NCI-H2196 treated with DMSO at 0.1 percent for 48 hours (cell line): ENCODE data around the gene COPA.

Experiments used
- DNase-seq: peaks from one replicate; lab custom pipeline; 2025; ENCODE audit not compliant: unreplicated experiment; lab: John Stamatoyannopoulos, UW

COPA gene

DNA sequence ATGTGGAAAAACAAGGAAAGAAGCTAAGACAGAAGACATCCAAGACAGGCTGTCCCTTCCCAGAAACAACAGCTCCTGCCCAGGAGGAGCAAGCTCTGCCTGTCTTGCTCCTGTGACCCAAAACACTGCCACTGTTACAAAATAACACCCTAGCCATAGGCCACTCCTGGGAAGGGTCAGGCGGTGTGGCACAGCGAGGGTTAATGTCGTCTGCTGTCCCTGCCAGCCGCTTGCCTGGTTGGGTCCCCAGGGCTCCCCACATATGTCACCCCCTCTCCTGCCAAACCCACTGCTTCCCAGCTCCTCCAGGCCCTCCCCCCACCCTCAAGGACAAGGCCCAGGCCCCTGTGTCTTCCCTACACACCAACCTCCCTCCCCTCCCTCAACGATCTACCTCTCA is 20.0 kb upstream of the COPA start:
- DNase-seq = no peak

GRCh38 chr1:160362168-160362957 is 19.3 kb upstream of the COPA start:
- DNase-seq = no peak

DNA sequence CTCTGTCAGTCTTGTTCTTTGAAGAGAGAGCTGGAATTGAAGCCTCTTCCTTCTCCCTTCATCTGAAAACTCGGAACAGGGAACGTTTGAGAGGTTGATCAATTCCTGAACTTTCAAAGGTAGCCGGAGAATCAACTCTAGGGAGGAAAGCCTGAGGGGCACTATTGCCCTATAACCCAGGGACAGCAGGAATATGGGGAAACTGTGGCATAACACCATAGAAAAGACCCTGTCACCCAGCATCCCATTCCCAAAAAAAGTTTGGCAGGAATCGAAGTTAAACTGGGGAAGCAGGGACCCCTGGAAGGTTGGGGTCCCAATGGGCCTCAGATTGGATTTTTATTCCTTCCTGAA is 18.7 kb upstream of the COPA start:
- no peak for DNase-seq

GRCh38 chr1:160361199-160361598 is 18.1 kb upstream of the COPA start:
- no peak for DNase-seq

GRCh38 chr1:160360227-160360695 is 17.2 kb upstream of the COPA start:
- no peak for DNase-seq

DNA sequence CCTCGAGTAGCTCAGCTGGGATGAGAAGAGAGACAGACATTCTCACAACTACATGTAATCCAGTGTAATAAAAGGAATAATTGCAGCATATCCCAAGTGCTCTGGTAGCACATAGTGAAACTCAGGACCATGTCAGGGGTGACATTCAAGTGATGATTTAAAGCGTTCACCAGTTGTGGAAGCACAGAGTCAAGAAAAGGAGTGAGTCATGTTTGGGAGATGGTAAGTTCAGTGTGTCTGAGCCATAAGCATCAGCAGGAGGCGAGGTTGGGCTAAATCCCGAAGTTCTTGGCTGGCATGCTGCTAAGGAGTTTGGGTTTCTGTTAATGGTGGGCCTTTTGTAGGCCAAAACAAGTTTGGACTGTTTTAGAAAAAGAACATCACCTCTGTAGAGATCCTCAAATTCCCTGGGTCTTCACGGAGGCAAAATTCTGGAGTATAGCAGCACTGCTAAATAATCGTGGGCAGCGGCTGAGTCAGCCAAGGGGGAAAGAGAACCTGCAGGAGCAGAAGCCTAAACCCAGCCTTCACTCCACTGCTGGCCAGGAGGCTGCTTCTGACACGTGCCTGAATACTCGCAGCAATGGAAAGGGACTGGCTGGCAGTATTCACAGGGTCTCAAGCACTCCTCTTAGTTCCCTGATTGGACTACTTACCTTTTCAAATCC is 16.6 kb upstream of the COPA start:
- no peak for DNase-seq

DNA sequence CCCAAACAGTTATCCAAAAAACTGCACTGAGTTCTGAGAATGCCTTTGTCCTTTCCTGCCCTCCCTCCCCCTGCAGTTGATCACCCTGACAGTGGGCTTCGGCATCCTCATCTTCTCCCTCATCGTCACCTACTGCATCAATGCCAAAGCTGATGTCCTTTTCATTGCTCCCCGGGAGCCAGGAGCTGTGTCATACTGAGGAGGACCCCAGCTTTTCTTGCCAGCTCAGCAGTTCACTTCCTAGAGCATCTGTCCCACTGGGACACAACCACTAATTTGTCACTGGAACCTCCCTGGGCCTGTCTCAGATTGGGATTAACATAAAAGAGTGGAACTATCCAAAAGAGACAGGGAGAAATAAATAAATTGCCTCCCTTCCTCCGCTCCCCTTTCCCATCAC is 15.0 kb upstream of the COPA start:
- DNase-seq = no peak

GRCh38 chr1:160357286-160358002 is 14.4 kb upstream of the COPA start:
- no peak for DNase-seq

DNA sequence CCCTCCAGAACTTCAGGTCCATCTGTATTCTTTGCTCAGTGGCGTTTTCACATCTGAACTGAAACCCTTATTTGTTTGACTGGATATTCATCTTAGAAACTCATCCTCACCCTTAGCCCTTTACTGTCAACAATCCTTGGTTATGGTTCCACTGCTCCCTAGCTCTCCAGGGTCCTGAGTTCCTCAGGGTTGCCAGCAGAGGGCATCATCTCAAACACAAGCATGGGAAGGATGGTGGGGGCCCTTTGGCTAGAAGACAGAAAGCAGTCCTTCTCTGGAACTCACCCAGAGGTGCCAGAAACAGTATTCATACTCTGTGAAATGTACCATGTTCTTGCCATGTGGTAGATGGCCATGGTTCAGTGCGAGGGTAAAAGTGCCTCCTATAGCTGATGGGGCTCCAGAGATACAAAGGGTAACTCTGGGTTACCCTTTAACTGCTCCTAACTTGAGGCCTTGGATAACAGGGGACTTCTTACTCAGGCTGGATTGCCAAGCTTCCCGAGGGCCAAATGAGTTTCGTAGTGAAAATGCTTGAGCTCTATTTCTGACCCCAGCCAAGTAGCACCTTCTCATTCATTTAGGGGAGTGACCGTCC is 11.4 kb upstream of the COPA start:
- no peak for DNase-seq

GRCh38 chr1:160353223-160353622 is 10.2 kb upstream of the COPA start:
- DNase-seq = no peak

- no peak for DNase-seq
Measured at GRCh38 chr1:160352555-160352954, 9.5 kb upstream of the COPA start.

GRCh38 chr1:160351629-160352028 is 8.6 kb upstream of the COPA start:
- DNase-seq = no peak

GRCh38 chr1:160346958-160347357 is 3.9 kb upstream of the COPA start:
- DNase-seq = no peak

DNA sequence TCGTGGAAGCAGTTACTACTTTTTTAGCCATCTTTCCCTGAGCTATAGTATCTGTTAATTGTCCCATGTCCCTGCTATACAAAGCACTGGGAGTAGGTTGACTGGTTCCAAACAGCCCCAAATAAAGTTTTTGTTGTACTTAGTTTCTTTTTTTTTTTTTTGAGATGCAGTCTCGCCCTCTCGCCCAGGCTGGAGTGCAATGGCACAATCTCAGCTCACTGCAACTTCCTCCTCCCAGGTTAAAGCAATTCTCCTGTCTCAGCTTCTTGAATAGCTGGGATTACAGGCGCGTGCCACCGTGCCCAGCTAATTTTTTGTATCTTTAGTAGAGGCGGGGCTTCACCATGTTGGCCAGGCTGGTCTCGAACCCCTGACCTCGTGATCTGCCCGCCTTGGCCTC is 3.4 kb upstream of the COPA start:
- DNase-seq = no peak

- DNase-seq = no peak
Measured at GRCh38 chr1:160344936-160345335, 1.9 kb upstream of the COPA start.

- no peak for DNase-seq
Measured at GRCh38 chr1:160344241-160344640, 1.2 kb upstream of the COPA start.

DNA sequence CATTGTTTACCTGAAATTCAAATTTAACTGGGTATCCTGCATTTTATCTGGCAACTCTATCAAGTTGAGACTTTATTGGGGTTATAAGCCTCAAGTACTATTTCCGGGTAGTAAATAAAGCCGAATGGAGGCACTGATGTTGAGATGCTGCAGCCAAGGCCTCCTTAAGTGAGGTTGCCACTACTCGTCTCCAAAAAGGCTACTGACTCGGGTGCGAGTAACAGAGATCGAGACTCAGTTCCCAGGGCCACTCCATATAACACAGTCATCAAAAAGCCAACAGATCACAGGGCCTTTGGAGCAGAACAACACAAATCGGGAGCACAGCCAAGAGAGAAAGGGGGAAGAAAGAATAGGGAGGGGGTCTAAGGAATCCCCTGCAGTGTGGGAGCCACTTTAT is 524 bp downstream of the COPA start:
- DNase-seq = no peak

- DNase-seq = no peak
Measured at GRCh38 chr1:160340866-160341265, 2.2 kb downstream of the COPA start.

DNA sequence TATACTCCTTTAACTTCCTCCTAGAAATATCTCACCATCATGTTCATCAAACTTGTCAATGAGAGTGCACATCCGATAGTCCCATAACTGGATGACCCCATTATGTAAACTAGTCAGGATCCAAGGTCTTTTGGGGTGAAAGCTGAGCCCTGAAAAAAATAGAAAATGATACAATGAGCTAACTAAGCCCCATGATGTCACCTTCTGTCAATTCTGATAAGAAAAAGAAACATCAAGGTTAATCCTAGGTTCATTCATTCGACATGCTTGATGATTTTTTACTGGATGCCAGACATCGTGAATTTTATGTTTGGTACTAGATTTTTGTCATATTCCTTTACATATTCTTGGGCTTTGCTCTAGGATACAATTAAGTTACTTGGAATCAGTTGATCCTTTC is 2.9 kb downstream of the COPA start:
- DNase-seq = no peak

GRCh38 chr1:160338580-160338979 is 4.5 kb downstream of the COPA start:
- no peak for DNase-seq

DNA sequence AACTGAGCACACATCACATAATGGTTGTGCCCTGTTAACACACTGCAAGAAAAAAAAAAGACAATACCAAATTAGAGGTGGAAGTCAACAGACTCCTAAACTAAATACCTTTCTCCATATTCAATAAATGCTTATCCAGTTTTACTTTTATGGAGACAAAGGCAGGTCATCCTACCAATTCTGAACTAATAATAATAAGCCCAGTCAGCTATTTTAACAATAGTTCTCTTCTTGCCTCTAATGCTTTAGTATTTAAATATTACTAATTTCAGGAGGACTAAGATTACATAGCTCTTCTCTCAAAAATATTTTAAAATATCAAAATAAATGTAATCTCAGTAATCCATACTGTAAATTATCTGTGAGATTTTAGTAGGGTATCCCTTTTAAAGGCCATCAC is 10.5 kb downstream of the COPA start:
- DNase-seq = no peak

DNA sequence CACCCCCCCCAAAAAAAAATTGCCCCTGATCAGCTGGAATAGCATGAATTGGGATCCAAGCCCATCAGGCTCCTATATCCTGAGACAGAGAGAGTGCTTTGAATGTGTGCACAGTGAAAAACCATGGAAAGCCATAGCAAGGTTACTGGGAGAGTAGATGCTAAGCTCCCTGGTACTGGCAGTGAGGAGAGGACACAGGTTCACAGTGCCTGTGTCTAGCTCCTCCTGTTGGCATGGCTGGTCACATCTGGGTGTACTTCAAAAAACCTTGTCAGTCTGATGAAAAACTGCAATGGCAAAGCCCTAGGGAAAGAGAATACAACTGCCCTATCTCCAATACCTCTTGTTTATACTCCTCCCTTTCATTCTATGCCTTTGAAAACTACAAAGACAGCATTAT is 12.9 kb downstream of the COPA start:
- DNase-seq = no peak
